ENCODE measurements around the gene VEPH1. TPM values are rescaled to one million over a fixed set of nuclear protein-coding genes. Genes with fewer than 3 reads are reported as not detected.
"Not testable (repeated sequence)": the region's sequence is repeated elsewhere in the genome, so short reads cannot be mapped to it uniquely, and the experiment has no call there.

Gene VEPH1
- total RNA-seq, 1 donor from 2014 or later: 0.78 TPM

GRCh38 chr3:157369727-157370421 lies 133.3 kb downstream of the VEPH1 start:
- intact Hi-C loops (cut with DNase I): no loop called here
- DNase-seq (ENCODE audit: low spot score): no peak

GRCh38 chr3:157368171-157368570 lies 135.0 kb downstream of the VEPH1 start:
- intact Hi-C loops (cut with DNase I): no loop called here
- no peak for DNase-seq (ENCODE audit: low spot score)

- intact Hi-C loops (cut with DNase I): no loop called here
- DNase-seq (ENCODE audit: low spot score): no peak
Observed at GRCh38 chr3:157363393-157363792, 139.8 kb downstream of the VEPH1 start.

GRCh38 chr3:157362348-157362747 lies 140.9 kb downstream of the VEPH1 start:
- intact Hi-C loops (cut with DNase I): no loop called here

GRCh38 chr3:157360044-157360443 lies 143.2 kb downstream of the VEPH1 start:
- DNase-seq (ENCODE audit: low spot score): no peak
- intact Hi-C loops (cut with DNase I): no loop called here

More at GRCh38 chr3:157362348-157362747, 140.9 kb downstream of the VEPH1 start:
- no peak for DNase-seq (ENCODE audit: low spot score)

- intact Hi-C loops (cut with DNase I): loop anchor here (10.0 kb wide), 1 partner anchor 152 kb away; no protein-coding TSS in a partner anchor
- DNase-seq (ENCODE audit: low spot score): no peak
Observed at GRCh38 chr3:157356541-157356940, 146.7 kb downstream of the VEPH1 start.

GRCh38 chr3:157355276-157355675 lies 147.9 kb downstream of the VEPH1 start:
- no peak for DNase-seq (ENCODE audit: low spot score)
- intact Hi-C loops (cut with DNase I): loop anchor here (10.0 kb wide), 1 partner anchor 150 kb away; no protein-coding TSS in a partner anchor

- intact Hi-C loops (cut with DNase I): loop anchor here (10.0 kb wide), 1 partner anchor 150 kb away; no protein-coding TSS in a partner anchor
- no peak for DNase-seq (ENCODE audit: low spot score)
Observed at GRCh38 chr3:157354722-157355121, 148.5 kb downstream of the VEPH1 start.

GRCh38 chr3:157354254-157354653 lies 149.0 kb downstream of the VEPH1 start:
- intact Hi-C loops (cut with DNase I): loop anchor here (10.0 kb wide), 1 partner anchor 149 kb away; no protein-coding TSS in a partner anchor
- DNase-seq (ENCODE audit: low spot score): no peak

GRCh38 chr3:157353652-157354051 lies 149.6 kb downstream of the VEPH1 start:
- intact Hi-C loops (cut with DNase I): loop anchor here (10.0 kb wide), 1 partner anchor 149 kb away; no protein-coding TSS in a partner anchor
- no peak for DNase-seq (ENCODE audit: low spot score)

- intact Hi-C loops (cut with DNase I): loop anchor here (10.0 kb wide), 1 partner anchor 147 kb away; no protein-coding TSS in a partner anchor
- DNase-seq (ENCODE audit: low spot score): no peak
Observed at GRCh38 chr3:157351981-157352380, 151.2 kb downstream of the VEPH1 start.

GRCh38 chr3:157350651-157351050 lies 152.6 kb downstream of the VEPH1 start:
- intact Hi-C loops (cut with DNase I): loop anchor here (10.0 kb wide), 1 partner anchor 146 kb away; no protein-coding TSS in a partner anchor
- not testable (repeated sequence) for DNase-seq (ENCODE audit: low spot score)

- intact Hi-C loops (cut with DNase I); DNase-seq (ENCODE audit: low spot score): not testable (repeated sequence)
Observed at GRCh38 chr3:157348304-157349075, 154.7 kb downstream of the VEPH1 start.

GRCh38 chr3:157347577-157348303 lies 155.5 kb downstream of the VEPH1 start:
- intact Hi-C loops (cut with DNase I): no loop called here
- DNase-seq (ENCODE audit: low spot score): no peak

- intact Hi-C loops (cut with DNase I): no loop called here
- no peak for DNase-seq (ENCODE audit: low spot score)
Observed at GRCh38 chr3:157336252-157337009, 166.8 kb downstream of the VEPH1 start.

- intact Hi-C loops (cut with DNase I): no loop called here
- no peak for DNase-seq (ENCODE audit: low spot score)
Observed at GRCh38 chr3:157335233-157336076, 167.8 kb downstream of the VEPH1 start.

GRCh38 chr3:157333551-157333991 lies 169.6 kb downstream of the VEPH1 start:
- intact Hi-C loops (cut with DNase I): no loop called here
- DNase-seq (ENCODE audit: low spot score): no peak

- DNase-seq (ENCODE audit: low spot score): no peak
- intact Hi-C loops (cut with DNase I): no loop called here
Observed at GRCh38 chr3:157330206-157330605, 173.0 kb downstream of the VEPH1 start.
